Stimulated activated CD4-positive, alpha-beta T cell treated with anti-CD3 and anti-CD28 coated beads, Interleukin-15, amount 100 ng/mL, for 1 hour (primary cell): ENCODE measurements around the gene IFNW1.

ENCODE experiments used
- DNase-seq, 2 donors: peaks; one replicate each; pipeline ENCODE4 v3.0.0-alpha.2; 2020; ENCODE audit warnings: low read depth in 1 of 2, low spot score in 1 of 2

Gene IFNW1

DNA sequence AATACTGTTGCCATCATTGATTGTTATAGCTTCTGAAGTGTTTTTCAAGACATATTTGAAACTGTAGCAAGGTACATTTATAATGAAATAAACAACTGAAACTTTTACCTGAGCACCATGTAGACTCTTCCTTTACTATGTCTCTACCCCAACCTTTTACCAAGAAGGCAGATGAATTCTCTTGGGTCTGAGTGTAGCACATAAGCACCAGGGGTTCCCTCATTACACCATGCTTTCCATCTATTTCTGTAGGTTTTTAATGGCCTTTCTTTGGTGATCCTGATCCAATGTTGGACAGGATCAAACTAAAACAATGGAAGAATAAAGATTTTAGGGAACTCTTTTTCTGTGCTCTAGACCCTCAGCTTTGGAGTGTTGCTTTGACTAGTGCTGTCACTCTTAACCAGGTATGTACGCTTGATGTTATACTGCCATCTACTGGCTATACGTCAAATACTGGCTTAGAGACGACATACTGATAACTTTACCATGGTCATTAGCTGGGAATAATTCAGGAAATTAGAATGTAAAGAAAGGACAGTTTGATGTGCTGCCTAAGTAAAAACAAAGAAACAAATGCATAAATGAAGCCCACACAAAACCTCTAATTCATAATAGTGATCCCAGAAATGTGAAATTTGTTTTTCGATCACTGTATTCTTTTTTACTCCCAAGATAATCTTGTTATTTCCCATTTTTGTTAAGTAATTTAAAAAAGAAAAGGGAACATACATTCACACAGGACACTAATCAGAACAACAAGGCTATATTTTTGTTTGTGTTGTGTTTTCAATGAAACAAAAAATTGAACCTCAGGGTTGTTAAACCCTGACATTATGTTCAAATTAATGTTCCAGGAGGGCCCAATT, 30.7 kb downstream of the IFNW1 start:
- DNase-seq: no peak

DNA sequence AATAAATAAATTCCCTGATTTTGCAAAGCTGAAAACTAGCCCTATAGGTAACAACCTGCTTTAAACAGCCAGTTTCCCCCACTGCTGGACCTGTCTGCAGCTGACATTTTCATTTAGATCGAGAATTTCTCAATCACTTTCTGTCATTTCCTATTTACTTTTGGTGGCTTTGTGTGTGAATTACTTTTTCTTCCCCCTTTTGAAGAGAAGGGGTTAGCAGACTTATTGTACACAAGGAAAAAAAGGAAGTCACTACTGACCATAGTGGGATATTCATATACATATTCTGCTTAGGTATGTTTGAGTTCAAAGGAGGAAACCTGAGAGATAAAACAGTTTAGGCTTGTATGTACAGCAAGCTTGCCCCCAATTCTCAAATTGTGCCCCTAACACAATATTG, 36.8 kb downstream of the IFNW1 start:
- DNase-seq: no peak

GRCh38 chr9:21102305-21102704, 39.3 kb downstream of the IFNW1 start:
- no peak for DNase-seq

GRCh38 chr9:21097817-21098216, 43.8 kb downstream of the IFNW1 start:
- DNase-seq: no peak

DNA sequence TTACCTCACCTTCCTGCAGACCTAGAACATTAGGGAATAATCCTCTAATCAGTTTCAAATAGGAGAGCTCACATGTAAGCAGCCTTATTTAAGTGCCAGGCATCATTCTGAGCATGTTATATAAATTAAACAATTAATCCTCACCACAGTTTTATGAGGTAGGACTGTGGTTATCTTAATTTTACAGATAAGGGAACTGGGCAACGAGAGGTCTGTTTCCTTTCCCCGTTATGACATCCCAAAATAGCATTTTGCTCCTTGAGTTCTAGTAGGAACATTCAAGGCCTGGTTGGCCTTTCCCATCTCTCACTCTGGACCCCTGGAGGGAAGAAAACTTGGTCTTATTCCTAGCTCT, 44.8 kb downstream of the IFNW1 start:
- no peak for DNase-seq

- DNase-seq: peak in 1 of 2 donors; percentile 4
These were observed 45.3 kb downstream of the IFNW1 start for GRCh38 chr9:21096172-21096900.

GRCh38 chr9:21095561-21095960, 46.1 kb downstream of the IFNW1 start:
- DNase-seq: no peak
